Loucy (cell line): ENCODE results near the gene SMG6.

Experiments used
- CTCF ChIP-seq: fragments of 200-600 bp; sonication (generic); conservative IDR thresholded peaks from 2 replicates; pipeline ENCODE4 v1.5.1; 2014; ENCODE audit warnings: mild to moderate bottlenecking, antibody characterized with exemption, low read length
- EZH2phosphoT487 ChIP-seq: fragments of 200-600 bp; IDR thresholded peaks from 2 replicates; pipeline ENCODE4 v1.6.1; 2018; ENCODE audit warnings: antibody characterized with exemption, mild to moderate bottlenecking, moderate library complexity, borderline replicate concordance

GRCh38 chr17:2124391-2124790 is 179.2 kb downstream of the SMG6 start:
- TF ChIP-seq CTCF, result no peak
- TF ChIP-seq EZH2phosphoT487, result no peak
